GM12892 (cell line): ENCODE measurements around the gene AFF3.

Experiments
- POLR2A ChIP-seq: IDR thresholded peaks from 2 replicates; pipeline ENCODE4 v1.6.1; 2011; ENCODE audit warnings: low read depth, low read length, control low read depth
- TAF1 ChIP-seq: IDR thresholded peaks from 2 replicates; pipeline ENCODE4 v1.6.1; 2011; ENCODE audit warnings: low read depth, mild to moderate bottlenecking, control low read depth, low read length, borderline replicate concordance

DNA sequence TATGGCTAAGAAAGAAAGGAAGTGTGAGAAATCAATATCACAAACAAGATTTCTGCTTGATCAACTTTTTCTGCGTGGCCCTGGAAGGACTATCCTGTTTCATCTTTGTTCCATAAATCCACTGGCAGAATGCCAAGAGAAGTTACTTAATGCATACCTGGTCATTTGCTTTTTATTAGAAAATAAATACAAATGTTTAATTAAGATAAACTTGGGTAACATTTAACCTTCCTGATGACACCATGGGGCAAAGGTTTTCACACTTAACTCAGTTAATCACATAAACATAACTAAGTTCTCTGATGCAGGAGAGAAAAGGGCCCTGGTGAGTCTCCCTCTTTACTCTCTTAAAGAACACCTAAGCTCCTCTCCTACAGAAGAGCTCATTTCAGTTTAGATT lies 203.3 kb downstream of the AFF3 start:
- TF ChIP-seq POLR2A (no peak), TAF1 (no peak)
